Fibroblast of upper back skin (primary cell): Measurements from ENCODE around the gene KCNQ2.

Experiments
- DNase-seq: peaks from one replicate; pipeline ENCODE4 v3.0.0-alpha.2; 2013

The KCNQ2 gene

DNA sequence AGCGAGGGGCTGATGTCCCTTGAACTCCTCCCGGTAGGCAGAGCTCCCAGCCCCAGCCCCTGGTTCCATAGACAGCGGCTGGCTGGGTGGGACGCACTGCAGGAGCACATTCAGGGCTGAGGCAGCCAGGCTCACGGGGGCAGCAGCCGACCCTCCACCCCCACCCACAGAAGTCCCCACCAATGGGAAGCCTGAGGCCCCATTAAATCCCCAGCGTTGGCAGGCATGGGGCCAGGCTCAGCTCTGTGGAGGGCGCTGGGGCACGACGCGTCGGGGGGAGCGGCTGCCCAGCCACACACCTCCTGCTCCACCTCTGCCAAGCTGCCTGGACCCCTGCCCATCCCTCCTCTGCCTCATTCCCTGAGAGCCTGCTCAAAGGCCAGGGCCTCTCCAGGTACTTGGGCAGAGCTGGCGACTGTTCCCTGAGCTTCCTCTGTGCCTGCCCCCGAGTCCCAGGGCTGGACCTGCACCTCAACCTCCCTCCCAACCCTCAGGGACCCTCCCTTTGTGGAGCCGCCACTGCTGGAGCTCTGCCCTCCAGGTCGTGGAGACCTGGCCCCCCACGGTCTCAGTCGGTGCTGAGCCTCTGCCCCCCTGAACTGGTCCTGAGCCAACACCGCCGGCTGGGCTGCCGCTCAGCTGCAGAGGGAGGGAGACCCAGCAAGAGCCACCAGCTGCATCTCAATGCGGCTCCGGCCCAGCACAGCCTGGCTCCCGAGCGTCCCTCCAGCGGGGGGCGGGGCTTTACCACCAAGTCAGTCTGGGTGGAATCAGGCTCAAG, 120.5 kb downstream of the KCNQ2 start:
- no peak for DNase-seq

DNA sequence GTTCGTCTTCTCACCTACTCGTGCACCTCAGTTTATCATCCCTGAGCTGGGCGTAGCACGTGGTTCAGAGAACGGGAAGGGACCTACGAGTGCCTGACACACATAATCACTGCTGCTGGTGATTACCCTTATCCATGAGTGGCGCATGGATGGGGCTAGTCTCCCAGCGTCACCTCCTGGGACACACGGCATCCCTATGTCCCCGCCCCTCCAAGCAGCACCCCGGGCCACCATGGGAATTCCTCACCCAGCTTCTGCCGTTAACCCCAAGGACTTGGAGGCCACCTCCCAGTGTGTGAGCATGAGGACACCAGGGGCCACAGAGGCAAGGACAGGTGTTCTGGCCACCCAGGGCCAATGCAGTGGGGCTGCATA, 121.1 kb downstream of the KCNQ2 start:
- DNase-seq: no peak

DNA sequence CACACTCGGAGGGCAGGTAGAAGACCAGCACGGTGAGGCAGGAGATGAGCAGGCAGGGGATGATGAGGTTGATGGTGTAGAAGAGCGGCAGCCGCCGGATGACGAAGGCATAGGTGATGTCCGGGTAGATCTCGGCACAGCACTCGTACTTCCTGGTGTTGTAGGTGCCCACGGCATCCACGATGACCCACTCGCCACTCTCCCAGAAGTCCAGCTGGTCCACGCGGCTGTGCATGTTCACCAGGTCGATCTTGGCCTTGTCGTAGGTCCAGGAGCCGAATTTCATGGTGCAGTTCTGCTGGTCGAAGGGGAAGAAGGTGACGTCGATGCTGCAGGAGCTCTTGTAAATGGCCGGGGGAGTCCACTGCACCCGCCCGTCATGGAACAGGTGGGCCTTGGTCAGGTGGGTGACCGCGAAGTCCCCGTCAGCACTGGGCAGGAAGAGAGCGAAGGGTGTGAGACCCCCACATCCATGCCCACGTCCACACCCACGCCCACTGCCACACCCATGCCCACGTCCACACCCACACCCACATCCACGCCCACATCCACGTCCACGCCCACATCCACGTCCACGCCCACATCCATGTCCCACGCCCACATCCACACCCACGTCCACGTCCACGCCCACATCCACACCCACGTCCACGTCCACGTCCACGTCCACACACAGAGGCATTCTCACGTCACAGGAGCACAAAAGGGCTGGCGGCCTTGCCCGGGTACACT, 121.7 kb downstream of the KCNQ2 start:
- DNase-seq: no peak
